Measurements from ENCODE around the gene PFDN6.

DNA sequence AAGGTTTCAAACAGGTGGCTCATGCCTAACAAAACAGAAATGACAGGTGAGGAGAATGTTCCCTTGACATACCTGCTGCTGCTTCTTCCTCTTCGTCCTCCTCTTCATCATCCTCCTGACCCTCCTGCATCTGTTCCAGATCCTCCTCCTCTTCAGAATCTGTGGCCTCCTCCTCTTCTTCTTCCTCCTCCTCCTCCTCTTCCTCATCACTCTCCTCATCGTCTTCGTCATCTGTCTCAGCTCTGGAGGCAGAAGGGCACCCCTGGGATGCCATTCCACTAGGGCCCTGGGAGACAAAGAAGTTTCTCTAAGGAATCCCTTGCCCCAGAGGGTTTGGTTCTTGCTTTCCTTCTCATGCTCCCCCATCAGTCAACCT is 30.5 kb downstream of the PFDN6 start:
- no peak for TF ChIP-seq YY1 (IDR thresholded peaks at IDR 0.05; ENCODE audit: insufficient read depth, insufficient replicate concordance, low read depth, low read length)
- TF ChIP-seq, protein P1, sequence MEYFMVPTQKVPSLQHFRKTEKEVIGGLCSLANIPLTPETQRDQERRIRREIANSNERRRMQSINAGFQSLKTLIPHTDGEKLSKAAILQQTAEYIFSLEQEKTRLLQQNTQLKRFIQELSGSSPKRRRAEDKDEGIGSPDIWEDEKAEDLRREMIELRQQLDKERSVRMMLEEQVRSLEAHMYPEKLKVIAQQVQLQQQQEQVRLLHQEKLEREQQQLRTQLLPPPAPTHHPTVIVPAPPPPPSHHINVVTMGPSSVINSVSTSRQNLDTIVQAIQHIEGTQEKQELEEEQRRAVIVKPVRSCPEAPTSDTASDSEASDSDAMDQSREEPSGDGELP (IDR thresholded peaks at IDR 0.05; ENCODE audit: borderline replicate concordance, low read depth), result no peak
- TF ChIP-seq NFRKB (IDR thresholded peaks at IDR 0.05), result no peak
- TF ChIP-seq HDAC2 (CRISPR knock-in tag; IDR thresholded peaks at IDR 0.05), result no peak
- TF ChIP-seq MTF2 (CRISPR knock-in tag; IDR thresholded peaks at IDR 0.05; ENCODE audit: borderline replicate concordance), result no peak
- TF ChIP-seq MED8 (CRISPR knock-in tag; IDR thresholded peaks at IDR 0.05; ENCODE audit: insufficient replicate concordance), result no peak
- no peak for TF ChIP-seq MZF1 (CRISPR knock-in tag; IDR thresholded peaks at IDR 0.05; ENCODE audit: borderline replicate concordance)
- TF ChIP-seq PLRG1 (conservative IDR thresholded peaks at IDR 0.05), result no peak
- TF ChIP-seq EZH2 (conservative IDR thresholded peaks at IDR 0.05; ENCODE audit: low read depth, low read length), result no peak
